Muscle of leg (tissue), 11 donors: ENCODE results near the gene GPBAR1. TPM values are rescaled to one million over a fixed set of nuclear protein-coding genes. Genes with fewer than 3 reads are reported as not detected.
A peak's percentile ranks its signal among the peaks of the same experiment; 100 is the strongest.

Experiments used
- DNase-seq: peaks from one replicate; pipeline ENCODE4 v3.0.0; 2013
- H3K27ac ChIP-seq: one replicate; pipeline ENCODE4 v1.5.1; 2013; ENCODE audit warnings: mild to moderate bottlenecking, low read length, control low read depth
- H3K27me3 ChIP-seq: one replicate; pipeline ENCODE4 v1.6.1; 2013; ENCODE audit warnings: low read length; ENCODE audit not compliant: control insufficient read depth, insufficient read depth
- H3K36me3 ChIP-seq: one replicate; pipeline ENCODE4 v1.6.1; 2013; ENCODE audit warnings: low read length; ENCODE audit not compliant: control insufficient read depth, insufficient read depth
- H3K4me1 ChIP-seq: one replicate; pipeline ENCODE4 v1.6.1; 2013; ENCODE audit warnings: low read length; ENCODE audit not compliant: control insufficient read depth, insufficient read depth
- H3K4me3 ChIP-seq: one replicate; pipeline ENCODE4 v1.5.1; 2013; ENCODE audit warnings: low read length, control low read depth
- H3K9me3 ChIP-seq: replicated peaks from 2 replicates; pipeline ENCODE4 v1.6.1; 2013; ENCODE audit warnings: low read depth, low read length; ENCODE audit not compliant: control insufficient read depth
- WGBS: methylation state at CpG from one replicate; pipeline ENCODE4 v1.1.5; 2013; ENCODE audit warnings: missing lambda C conversion rate; ENCODE audit not compliant: insufficient coverage; 5-methylcytosine and 5-hydroxymethylcytosine counted together
- polyA plus RNA-seq, 8 donors: library from polyadenylated mRNA; unstranded; fragments of 120-200 nt; gene quantifications; one replicate each; pipeline versions ENCODE4 v1.2.1 to v1.2.3, GENCODE V29; 2013; ENCODE audit warnings: inconsistent platforms in 1 of 8, low replicate concordance in 1 of 8; ENCODE audit not compliant: insufficient read length in 8 of 8, insufficient read depth in 1 of 8
- total RNA-seq: library from RNA; stranded (reverse); fragments of 120-200 nt; gene quantifications from one replicate; pipeline ENCODE4 v1.2.4, GENCODE V29; 2013

GPBAR1 gene
- total and polyA plus RNA-seq, 9 donors, result 1.3 to 5.7 (median 2.6) TPM

DNA sequence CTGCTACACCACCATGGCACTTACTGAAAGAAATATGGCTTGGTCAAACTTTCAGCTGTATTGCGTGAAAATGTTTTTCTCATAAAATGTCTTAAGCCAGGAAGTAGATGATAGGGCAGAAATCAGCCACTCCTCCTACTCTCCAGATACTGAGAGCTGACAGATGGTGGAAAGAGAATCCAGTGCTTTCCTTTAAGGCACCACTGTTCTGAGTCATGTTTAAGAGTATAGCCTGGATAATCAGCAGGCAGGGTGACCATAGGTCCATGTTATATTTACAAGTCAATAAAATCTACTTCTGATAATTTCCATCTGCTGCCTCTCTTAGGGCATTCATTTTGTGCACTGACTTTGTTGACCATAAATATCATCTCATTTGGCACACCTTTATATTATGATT lies 21.9 kb upstream of the GPBAR1 start:
- H3K4me3 ChIP-seq, result no peak overlapping the region
- H3K36me3 ChIP-seq, result peaks cover 73% of the 10 kb centered on the region
- no CpG with 5 or more reads among the region's 1 CpG for WGBS
- H3K4me1 ChIP-seq, result no peaks in the 10 kb centered on the region
- H3K27me3 ChIP-seq, result no peaks in the 10 kb centered on the region
- H3K9me3 ChIP-seq, result no peaks in the 10 kb centered on the region
- H3K27ac ChIP-seq, result no peak overlapping the region
- no peak for DNase-seq

DNA sequence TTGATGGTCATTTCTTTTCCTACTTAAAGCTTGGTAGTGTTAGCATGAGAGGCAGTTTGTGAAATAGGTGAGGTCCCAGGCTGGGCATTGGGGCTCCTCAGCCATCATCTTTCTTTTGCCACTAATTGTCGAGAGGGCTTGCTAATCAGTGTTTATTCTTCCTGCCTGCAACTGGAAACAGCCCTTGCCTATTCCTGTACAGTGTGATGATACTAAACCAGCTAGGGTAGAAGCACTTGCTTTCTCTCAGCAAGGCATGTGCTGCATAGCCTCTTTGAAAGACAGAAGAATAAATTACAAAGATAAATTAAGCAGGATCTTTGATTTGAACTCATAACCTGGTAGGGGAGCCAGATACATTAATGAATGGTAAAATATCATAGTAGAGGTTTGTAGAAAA lies 16.6 kb upstream of the GPBAR1 start:
- Histone ChIP-seq H3K27ac (no peak overlapping the region), H3K36me3 (peaks cover 78% of the 10 kb centered on the region), H3K9me3 (no peaks in the 10 kb centered on the region), H3K4me1 (no peaks in the 10 kb centered on the region), H3K4me3 (no peak overlapping the region), H3K27me3 (no peaks in the 10 kb centered on the region)
- 83% methylated on average over 1 of the region's 1 CpG for WGBS
- no peak for DNase-seq

- Histone ChIP-seq H3K9me3 (no peaks in the 10 kb centered on the region), H3K4me3 (no peak overlapping the region), H3K27me3 (no peaks in the 10 kb centered on the region), H3K4me1 (no peaks in the 10 kb centered on the region), H3K27ac (no peak overlapping the region), H3K36me3 (peaks cover 80% of the 10 kb centered on the region)
- no CpG with 5 or more reads among the region's 2 CpGs for WGBS
- no peak for DNase-seq
Observed at GRCh38 chr2:218244665-218245064, 16.1 kb upstream of the GPBAR1 start.

DNA sequence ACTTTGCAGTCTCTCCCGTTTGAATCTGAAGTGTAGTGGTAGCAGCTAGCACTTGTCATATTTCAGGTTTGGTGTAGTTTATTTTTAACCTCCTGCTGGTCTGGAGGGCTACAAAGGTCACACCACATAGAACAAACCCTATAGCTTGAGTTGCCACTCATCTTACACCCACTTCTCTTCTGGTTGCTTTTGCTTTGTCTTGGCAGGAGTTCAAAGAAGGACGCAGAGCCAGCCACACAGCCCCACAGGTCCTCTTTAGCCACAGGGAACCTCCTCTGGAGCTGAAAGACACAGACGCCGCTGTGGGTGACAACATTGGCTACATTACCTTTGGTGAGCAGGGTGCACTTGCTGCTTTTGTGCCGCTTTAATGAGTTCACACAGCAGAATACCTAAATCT lies 15.6 kb upstream of the GPBAR1 start:
- H3K9me3 ChIP-seq, result no peaks in the 10 kb centered on the region
- no peak for DNase-seq
- H3K27me3 ChIP-seq, result no peaks in the 10 kb centered on the region
- H3K27ac ChIP-seq, result peak overlapping the region; percentile 0
- peaks cover 80% of the 10 kb centered on the region for H3K36me3 ChIP-seq
- no peaks in the 10 kb centered on the region for H3K4me1 ChIP-seq
- WGBS, result 85% methylated on average over 3 of the region's 5 CpGs
- H3K4me3 ChIP-seq, result no peak overlapping the region

- no peaks in the 10 kb centered on the region for H3K27me3 ChIP-seq
- peaks cover 14% of the 10 kb centered on the region for H3K4me1 ChIP-seq
- no peaks in the 10 kb centered on the region for H3K9me3 ChIP-seq
- no peak overlapping the region for H3K27ac ChIP-seq
- H3K4me3 ChIP-seq, result no peak overlapping the region
- no peak for DNase-seq
- 97% methylated on average over 11 of the region's 13 CpGs for WGBS
- H3K36me3 ChIP-seq, result peaks cover 98% of the 10 kb centered on the region
Observed at GRCh38 chr2:218249691-218250090, 11.1 kb upstream of the GPBAR1 start.

DNA sequence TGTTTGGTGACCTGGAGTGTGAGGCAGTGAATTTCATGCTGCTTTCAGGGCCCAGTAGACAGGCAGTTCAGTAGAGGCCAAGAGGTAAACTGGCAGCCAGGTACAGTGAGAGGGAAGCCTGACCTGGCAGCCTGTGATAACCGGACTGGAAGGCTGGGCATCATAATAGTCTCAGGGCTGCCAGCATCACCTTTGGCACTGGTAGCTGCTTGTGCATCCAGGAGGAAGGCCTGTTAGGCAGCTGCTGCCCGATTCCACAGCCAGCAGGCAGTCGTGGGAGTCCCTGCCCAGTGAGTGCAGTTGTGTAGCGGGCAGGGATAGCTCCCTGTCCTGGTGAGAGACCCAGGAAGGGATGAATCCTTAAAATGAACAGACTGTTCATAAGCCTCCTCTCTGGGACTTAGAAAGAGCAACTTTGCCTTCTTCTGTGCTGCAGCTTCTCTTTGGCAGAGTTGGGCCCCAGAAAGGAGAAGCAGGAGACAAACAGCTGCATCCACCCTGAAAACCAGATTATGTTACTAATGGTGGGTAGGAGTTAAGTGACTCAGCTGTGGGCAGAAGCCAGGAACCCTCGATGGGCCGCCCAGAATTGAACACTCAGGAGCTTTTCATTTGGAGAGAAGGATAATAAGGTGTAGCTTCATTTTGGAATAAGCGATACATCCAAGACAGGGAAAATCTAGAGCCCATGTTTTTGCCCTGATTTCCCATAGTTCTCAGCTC lies 8.1 kb upstream of the GPBAR1 start:
- H3K4me1 ChIP-seq, result peaks cover 18% of the 10 kb centered on the region
- peaks cover 86% of the 10 kb centered on the region for H3K36me3 ChIP-seq
- H3K27ac ChIP-seq, result peak overlapping the region; percentile 55
- H3K4me3 ChIP-seq, result no peak overlapping the region
- no peaks in the 10 kb centered on the region for H3K27me3 ChIP-seq
- H3K9me3 ChIP-seq, result no peaks in the 10 kb centered on the region
- WGBS, result 72% methylated on average over 5 of the region's 7 CpGs
- DNase-seq, result peak; percentile 61

GRCh38 chr2:218253232-218253625 lies 7.6 kb upstream of the GPBAR1 start:
- Histone ChIP-seq H3K4me1 (peaks cover 23% of the 10 kb centered on the region), H3K4me3 (no peak overlapping the region), H3K36me3 (peaks cover 80% of the 10 kb centered on the region), H3K9me3 (no peaks in the 10 kb centered on the region), H3K27ac (peak overlapping the region; percentile 38), H3K27me3 (no peaks in the 10 kb centered on the region)
- no peak for DNase-seq
- 84% methylated on average over 5 of the region's 5 CpGs for WGBS

DNA sequence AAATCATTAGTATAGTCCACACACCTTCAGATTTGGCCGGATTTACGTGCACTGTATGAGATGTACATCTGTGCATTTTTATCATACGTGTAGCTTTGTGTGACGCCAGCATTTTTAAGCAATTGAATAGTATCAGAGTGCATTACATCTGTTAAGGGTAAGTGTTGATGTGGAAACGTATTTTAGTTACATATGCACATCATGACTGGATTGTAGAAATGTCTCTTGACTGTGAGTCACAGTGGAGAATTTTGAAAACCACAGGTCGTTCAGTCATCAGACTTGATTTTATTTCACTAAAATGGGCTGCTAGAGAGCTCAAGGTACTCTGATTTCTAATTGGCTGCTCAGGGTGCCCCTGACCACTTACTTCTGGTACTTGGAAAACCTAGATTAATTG lies 5.4 kb upstream of the GPBAR1 start:
- Histone ChIP-seq H3K36me3 (peaks cover 58% of the 10 kb centered on the region), H3K4me1 (peaks cover 43% of the 10 kb centered on the region), H3K27ac (no peak overlapping the region)

DNA sequence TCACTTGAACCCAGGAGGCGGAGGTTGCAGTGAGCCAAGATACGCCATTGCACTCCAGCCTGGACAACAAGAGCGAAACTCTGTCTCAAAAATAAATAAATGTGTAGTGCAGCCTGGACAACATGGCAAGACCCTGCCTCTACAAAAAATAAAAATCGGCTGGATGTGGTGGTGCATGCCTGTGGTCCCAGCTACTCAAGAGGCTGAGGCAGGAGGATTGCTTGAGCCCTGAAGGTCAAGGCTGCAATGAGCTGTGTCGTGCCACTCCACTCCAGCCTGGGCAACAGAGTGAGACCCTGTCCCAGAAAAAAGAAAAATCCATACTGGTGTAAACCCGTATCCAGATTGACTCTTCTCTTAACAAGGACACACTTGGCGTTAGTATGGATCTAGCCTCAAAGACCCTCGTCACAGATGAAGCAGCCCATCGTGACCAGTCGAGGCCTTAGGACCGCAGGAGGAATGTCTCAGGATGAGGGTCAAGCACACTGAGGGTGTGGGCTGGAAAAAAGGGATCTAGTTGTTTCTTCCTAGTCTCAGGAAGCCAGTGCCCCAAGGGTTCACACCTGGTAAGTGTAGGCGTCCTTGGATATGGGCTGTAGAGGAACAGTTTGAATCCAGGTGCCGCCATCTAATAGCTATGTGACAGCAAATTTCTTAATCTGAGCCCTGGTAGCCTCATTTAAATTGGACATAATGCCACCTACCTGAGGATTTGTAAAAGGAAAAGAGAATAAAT lies 4.0 kb upstream of the GPBAR1 start:
- H3K27ac ChIP-seq, result peak overlapping the region; percentile 29
- WGBS, result 91% methylated on average over 10 of the region's 13 CpGs
- H3K9me3 ChIP-seq, result no peaks in the 10 kb centered on the region
- DNase-seq, result no peak
- peaks cover 57% of the 10 kb centered on the region for H3K4me1 ChIP-seq
- H3K27me3 ChIP-seq, result no peaks in the 10 kb centered on the region
- peaks cover 47% of the 10 kb centered on the region for H3K36me3 ChIP-seq
- no peak overlapping the region for H3K4me3 ChIP-seq

More for the DNA sequence above, 5.4 kb upstream of the GPBAR1 start:
- no peak for DNase-seq
- Histone ChIP-seq H3K4me3 (no peak overlapping the region), H3K27me3 (no peaks in the 10 kb centered on the region), H3K9me3 (no peaks in the 10 kb centered on the region)
- WGBS, result 80% methylated on average over 1 of the region's 6 CpGs

DNA sequence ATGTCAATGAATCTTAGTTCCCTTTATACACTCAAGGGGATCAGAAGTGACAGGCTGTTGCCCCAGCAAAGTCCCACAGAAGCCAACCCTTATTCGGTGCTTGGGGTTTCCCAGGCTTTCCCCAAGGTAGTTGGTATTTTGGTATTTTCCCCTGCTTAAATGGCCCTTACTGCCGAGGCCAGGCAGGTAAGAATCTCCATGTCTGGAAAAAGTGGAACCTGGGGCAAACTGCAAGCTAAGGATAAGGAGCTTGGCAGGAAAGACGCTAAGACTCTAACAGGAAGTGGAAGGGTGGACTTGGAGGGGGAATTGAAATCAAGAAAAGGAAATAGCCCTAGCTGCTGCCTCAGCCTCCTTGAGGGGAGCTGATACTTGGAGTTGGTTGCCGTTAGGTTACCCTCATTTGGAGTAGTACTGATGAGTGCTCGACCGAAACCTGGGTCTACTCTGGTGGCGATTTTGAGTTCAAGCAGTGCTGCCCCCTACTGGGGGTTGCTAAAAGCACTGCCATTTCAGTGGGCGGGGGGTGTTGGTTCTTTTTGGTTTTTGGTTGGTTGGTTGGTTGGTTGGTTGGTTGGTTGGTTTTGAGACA lies 3.3 kb upstream of the GPBAR1 start:
- Histone ChIP-seq H3K4me3 (no peak overlapping the region), H3K27me3 (no peaks in the 10 kb centered on the region), H3K4me1 (peaks cover 58% of the 10 kb centered on the region), H3K36me3 (peaks cover 42% of the 10 kb centered on the region), H3K27ac (peak overlapping the region; percentile 29), H3K9me3 (no peaks in the 10 kb centered on the region)
- DNase-seq, result peak; percentile 76
- 39% methylated on average over 8 of the region's 8 CpGs for WGBS
